ENCODE measurements around the gene KRT28.

KRT28 gene

GRCh38 chr17:40799859-40800258 is at the start of gene KRT28:
KRT28 (minus strand) TSS chr17:40799959; CDS start chr17:40799893, 66 bp downstream.
- no peak for DNase-seq

- no peak for DNase-seq
Measured at GRCh38 chr17:40848583-40849235, 49.0 kb upstream of the KRT28 start.

DNA sequence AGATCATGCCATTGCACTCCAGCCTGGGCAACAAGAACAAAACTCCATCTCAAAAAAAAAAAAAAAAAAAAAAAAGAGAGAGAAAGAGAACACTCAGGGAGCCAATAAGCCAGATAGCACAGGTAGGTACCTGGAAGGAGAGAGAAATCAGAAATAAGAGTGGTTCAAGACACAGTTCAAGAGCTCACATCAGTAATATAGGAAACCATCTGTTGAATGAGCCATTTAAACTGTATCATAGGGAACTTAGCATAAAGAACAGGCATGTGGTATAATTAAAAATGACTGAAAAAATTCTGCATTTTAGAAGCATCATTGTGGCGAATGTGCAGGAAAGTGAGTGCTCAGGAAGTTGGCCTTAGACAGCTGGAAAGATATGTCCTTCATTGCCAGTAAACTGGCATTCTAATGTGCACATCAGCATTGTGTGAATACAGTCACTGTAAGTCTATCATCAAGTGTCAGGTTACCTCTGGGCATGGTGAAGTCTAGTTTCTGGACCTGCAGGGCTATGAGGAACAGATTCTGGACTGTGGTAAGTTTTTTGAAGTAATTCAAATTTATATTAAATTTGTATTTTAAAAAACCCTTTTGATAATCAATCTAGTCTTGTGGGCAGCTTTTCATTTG is 46.9 kb upstream of the KRT28 start:
- DNase-seq = no peak

GRCh38 chr17:40844671-40845107 is 44.9 kb upstream of the KRT28 start:
- no peak for DNase-seq

GRCh38 chr17:40843242-40843641 is 43.5 kb upstream of the KRT28 start:
- DNase-seq = no peak

- DNase-seq = peak; percentile 22
Measured at GRCh38 chr17:40841246-40841645, 41.5 kb upstream of the KRT28 start.

DNA sequence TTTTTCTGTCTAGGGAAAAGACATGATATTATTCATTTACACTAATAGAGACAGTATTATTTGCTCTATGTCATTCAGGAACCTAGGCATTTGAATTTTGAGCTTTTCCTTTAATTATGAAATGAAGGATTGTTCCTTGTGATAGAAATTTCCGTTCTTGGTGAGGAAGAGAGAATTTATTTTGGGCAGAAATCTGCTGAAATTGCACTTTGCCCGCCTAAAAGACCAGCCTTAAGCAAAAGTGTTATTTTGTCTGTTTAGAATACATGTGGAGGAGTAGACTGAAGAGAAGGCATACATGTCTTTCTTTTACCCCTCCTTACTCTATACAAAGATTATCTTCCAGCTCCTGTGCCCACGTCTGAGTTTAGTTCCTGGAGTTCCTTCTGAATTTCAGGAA is 39.4 kb upstream of the KRT28 start:
- no peak for DNase-seq

DNA sequence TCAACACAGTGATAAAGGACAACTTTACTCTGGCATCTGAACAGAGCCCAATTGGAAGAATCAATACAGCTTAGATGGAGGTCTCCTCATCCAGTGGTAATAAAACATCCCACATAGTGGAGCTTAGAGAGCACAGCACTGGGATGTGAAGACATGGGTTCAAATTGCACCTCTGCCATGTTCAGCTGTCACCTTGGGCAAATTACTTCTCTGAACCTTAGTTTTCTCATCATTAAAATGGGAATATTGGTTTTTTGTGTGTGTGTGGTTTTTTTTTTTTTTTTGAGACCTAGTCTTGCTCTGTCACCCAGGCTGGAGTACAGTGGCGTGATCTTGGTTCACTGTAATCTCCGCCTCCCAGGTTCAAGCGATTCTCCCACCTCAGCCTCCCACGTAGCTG is 36.3 kb upstream of the KRT28 start:
- DNase-seq = no peak

DNA sequence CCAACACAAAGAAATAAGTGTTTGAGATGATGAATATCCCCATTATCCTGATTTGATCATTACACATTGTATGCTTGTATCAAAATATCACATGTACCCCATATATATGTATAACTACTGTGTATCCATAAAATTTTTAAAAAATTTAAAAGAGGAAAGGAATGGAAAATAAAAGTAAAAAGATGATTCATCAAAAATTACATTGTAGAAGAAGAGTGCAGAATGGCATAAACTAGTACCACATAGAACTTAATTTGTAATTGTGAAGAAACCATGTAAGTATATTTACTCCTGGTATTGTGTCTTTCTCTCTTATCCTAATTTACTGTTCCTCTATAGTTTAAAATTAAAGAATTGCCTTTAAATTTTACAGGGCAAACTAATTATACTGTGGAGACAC is 34.1 kb upstream of the KRT28 start:
- DNase-seq = no peak

GRCh38 chr17:40832840-40833239 is 33.1 kb upstream of the KRT28 start:
- no peak for DNase-seq

DNA sequence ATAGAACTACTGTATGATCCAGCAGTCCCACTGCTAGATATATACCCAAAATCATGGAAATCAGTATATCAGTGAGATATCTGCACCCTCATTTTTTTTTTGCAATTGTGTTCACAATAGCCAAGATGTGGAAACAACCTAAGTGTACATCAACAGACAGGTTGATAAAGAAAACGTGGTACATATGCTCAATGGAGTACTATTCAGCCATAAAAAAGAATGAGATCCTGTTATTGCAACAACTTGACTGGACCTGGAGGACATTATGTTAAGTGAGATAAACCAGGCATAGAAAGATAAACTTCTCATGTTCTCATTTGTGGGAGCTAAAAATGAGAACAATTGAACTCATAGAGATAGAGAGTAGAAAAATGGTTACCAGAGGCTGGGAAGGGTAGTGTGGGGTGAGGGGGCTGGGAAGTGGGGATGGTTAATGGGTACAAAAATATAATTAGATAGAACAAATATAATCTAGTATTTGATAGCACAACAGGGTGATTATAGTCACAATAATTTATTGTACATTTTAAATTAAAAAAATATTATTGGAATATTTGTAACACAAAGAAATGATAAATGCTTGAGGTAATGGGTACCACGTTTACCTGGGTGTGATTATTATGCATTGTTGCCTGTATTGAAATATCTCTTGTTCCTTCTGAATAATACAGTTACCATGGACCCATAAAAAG is 30.5 kb upstream of the KRT28 start:
- DNase-seq = no peak

GRCh38 chr17:40828454-40829044 is 28.8 kb upstream of the KRT28 start:
- DNase-seq = no peak

- DNase-seq = peak; percentile 53
Measured at GRCh38 chr17:40827746-40828453, 28.1 kb upstream of the KRT28 start.

GRCh38 chr17:40825599-40825998 is 25.8 kb upstream of the KRT28 start:
- no peak for DNase-seq

GRCh38 chr17:40824015-40824832 is 24.5 kb upstream of the KRT28 start:
- DNase-seq = no peak

GRCh38 chr17:40822132-40822812 is 22.5 kb upstream of the KRT28 start, which contains the start of gene KRT10:
KRT10 (minus strand) TSS chr17:40822614; CDS start chr17:40822585, 29 bp downstream.
- no peak for DNase-seq

DNA sequence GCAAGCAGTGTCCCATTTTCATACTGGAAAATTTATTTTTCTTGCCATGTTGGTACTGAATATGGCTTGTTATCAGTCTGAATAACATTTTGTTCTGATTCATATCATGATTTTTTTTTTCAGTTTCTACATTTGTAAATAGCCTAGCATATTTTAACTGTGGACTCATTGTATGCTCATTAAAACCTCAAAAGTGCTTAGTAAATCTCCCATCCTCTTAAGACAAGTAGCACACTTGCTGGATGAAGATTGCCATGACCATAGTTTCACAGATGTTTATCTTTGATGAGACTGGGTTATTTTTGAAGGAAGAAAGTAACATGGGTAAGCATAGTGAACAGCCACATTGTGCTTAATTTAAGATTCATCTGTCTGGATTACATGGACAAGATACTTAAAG is 21.8 kb upstream of the KRT28 start:
- DNase-seq = no peak

DNA sequence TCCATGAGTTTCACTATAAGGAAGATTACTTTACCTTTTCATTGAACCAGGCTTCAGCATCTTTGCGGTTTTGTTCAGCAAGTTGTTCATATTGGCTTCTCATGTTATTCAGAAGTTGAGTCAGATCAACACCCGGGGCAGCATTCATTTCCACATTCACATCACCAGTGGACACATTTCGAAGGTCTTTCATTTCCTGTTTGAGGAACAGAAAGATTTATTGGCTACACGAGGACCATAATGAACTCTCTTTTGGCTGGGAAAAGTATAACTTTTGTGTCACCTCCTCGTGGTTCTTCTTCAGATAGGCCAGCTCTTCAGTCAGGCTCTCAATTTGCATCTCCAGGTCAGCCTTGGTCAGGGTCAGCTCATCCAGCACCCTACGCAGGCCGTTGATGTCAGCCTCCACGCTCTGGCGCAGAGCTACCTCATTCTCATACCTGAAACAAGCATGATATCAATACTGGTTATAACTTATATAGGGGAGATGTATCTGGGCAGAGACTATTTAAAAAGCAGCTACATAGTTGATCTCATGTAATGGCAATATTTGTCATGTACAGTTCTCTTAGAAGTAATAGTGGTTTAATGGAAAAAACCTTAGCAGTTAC is 20.6 kb upstream of the KRT28 start:
- no peak for DNase-seq

- DNase-seq = peak; percentile 22
Measured at GRCh38 chr17:40819528-40820125, 19.9 kb upstream of the KRT28 start.

DNA sequence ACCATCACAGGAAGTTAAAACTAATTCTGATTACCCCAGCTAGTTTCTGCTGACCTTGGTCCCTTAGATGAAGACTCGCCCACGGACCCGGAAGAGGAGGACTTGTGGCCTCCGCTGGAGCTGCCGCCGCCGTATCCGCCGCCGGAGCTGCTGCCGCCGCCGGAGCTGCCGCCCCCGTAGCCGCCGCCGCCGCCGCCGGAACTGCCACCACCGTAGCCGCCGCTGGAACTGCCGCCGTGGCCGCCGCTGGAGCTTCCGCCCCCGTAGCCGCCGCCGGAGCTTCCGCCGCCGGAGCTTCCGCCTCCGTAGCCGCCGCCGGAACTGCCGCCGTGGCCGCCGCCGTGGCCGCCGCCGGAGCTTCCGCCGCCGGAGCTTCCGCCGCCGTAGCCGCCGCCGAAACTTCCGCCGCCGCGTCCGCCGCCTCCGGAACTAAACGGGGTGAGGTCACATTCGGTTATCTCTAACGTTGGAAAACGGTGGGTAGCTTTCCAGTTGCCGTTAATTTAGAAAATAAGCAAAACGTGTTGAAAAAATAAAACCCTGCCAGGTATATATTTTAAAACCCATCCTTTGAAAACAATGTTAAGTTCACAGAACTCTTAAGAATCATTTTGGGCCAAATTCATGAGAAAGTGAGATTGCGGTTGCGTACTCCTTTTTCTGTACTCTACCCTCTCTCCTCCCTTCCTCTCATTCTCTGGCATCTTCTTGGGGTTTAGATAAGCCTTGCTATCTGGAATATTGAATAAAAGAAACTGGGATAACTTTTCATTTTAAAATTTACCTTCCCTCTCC is 19.2 kb upstream of the KRT28 start:
- peak; percentile 87 for DNase-seq
